HCT116 (cell line): ENCODE measurements around the gene MACF1. TPM values are rescaled to one million over a fixed set of nuclear protein-coding genes. Genes with fewer than 3 reads are reported as not detected.

Source experiments
- ATAC-seq: fragments of 200-7000 bp; cut with Tn5 transposase; 2 replicates; pipeline ENCODE4 v1.9.1; 2020; ENCODE audit warnings: mild to moderate bottlenecking, moderate library complexity
- BruUV-seq: library from RNA; stranded (reverse); fragments of 400-500 nt; replicated peaks from 2 replicates; lab custom pipeline; 2021; lab: Mats Ljungman, UMichigan
- CTCF ChIA-PET: fragments of 300-600 bp; sonication (Branson Sonifier 250); formaldehyde crosslinking; loops from one replicate; lab custom pipeline; 2021; ENCODE audit warnings: antibody characterized with exemption; lab: Charles Lee
- POLR2A ChIA-PET: fragments of 300-600, 350-600 bp; sonication (Branson Sonifier 250); formaldehyde crosslinking; loops from one replicate; lab custom pipeline; 2021; ENCODE audit warnings: antibody characterized with exemption; lab: Charles Lee
- RAD21 ChIA-PET, 2 experiments: fragments of 300-600 bp; sonication (Branson Sonifier 250); formaldehyde crosslinking; loops; one replicate each; lab custom pipeline; 2023; ENCODE audit warnings: low total read pairs in 2 of 2; ENCODE audit not compliant: uncharacterized antibody in 2 of 2, unreplicated experiment in 2 of 2, low non-redundant PET in 1 of 2; lab: Charles Lee
- DNase-seq: peaks from one replicate; pipeline ENCODE4 v3.0.0-alpha.2; 2010; ENCODE audit warnings: low read depth, low spot score
- H2AFZ ChIP-seq: fragments of 200-600 bp; shearing (Covaris generic), sonication (generic); 2 replicates; pipeline ENCODE4 v1.6.1; 2017; ENCODE audit warnings: low read depth, mixed run types, mixed read lengths, antibody characterized with exemption, low read length; ENCODE audit not compliant: poor library complexity, severe bottlenecking
- H3K27ac ChIP-seq: 2 replicates; pipeline ENCODE4 v1.5.1; 2012; ENCODE audit warnings: low read depth, low read length
- H3K27me3 ChIP-seq: fragments of 200-600 bp; sonication (generic); 2 replicates; pipeline ENCODE4 v1.6.1; 2016; ENCODE audit warnings: mixed run types, low read length, mixed read lengths; ENCODE audit not compliant: insufficient read depth
- H3K36me3 ChIP-seq, 2 experiments: fragments of 200-500 bp in 1 of 2; fragments of 200-600 bp in 1 of 2; sonication (Bioruptor generic) in 1 of 2; sonication (generic) in 1 of 2; 2 replicates each; pipeline versions ENCODE4 v1.5.1 to v1.6.1; 2014 to 2016; ENCODE audit warnings: low read length in 2 of 2, inconsistent platforms in 1 of 2, mixed read lengths in 1 of 2, mixed run types in 1 of 2; ENCODE audit not compliant: insufficient read depth in 2 of 2, control insufficient read depth in 1 of 2
- H3K4me1 ChIP-seq, 2 experiments: fragments of 200-600 bp in 1 of 2; sonication (generic) in 1 of 2; 2 replicates each; pipeline versions ENCODE4 v1.5.1 to v1.6.1; 2012 to 2017; ENCODE audit warnings: low read length in 2 of 2, inconsistent platforms in 1 of 2, mild to moderate bottlenecking in 1 of 2, mixed read lengths in 1 of 2, mixed run types in 1 of 2, moderate library complexity in 1 of 2; ENCODE audit not compliant: insufficient read depth in 2 of 2, control insufficient read depth in 1 of 2
- H3K4me2 ChIP-seq: fragments of 200-600 bp; sonication (generic); 2 replicates; pipeline ENCODE4 v1.6.1; 2017; ENCODE audit warnings: mixed run types, low read length, mixed read lengths
- H3K4me3 ChIP-seq, 2 experiments: fragments of 200-600 bp in 1 of 2; sonication (generic) in 1 of 2; replicated peaks in 1 of 2; 2 replicates each; pipeline ENCODE4 v1.5.1; 2011 to 2016; ENCODE audit warnings: low read length in 2 of 2, control low read depth in 1 of 2, low read depth in 1 of 2, mild to moderate bottlenecking in 1 of 2, mixed read lengths in 1 of 2, mixed run types in 1 of 2
- H3K79me2 ChIP-seq: fragments of 200-600 bp; sonication (generic); 2 replicates; pipeline ENCODE4 v1.6.1; 2017; ENCODE audit warnings: mild to moderate bottlenecking, mixed run types, low read length, moderate library complexity, mixed read lengths; ENCODE audit not compliant: insufficient read depth
- H3K9ac ChIP-seq: fragments of 200-600 bp; sonication (generic); 2 replicates; pipeline ENCODE4 v1.6.1; 2016; ENCODE audit warnings: low read length, mixed read lengths
- H3K9me2 ChIP-seq: fragments of 200-600 bp; sonication (generic), shearing (Covaris generic); 2 replicates; pipeline ENCODE4 v1.6.1; 2017; ENCODE audit warnings: mixed run types, mild to moderate bottlenecking, moderate library complexity; ENCODE audit not compliant: insufficient read depth
- H3K9me3 ChIP-seq, 2 experiments: fragments of 200-500 bp in 1 of 2; fragments of 200-600 bp in 1 of 2; sonication (Bioruptor generic) in 1 of 2; sonication (generic) in 1 of 2; 2 replicates each; pipeline ENCODE4 v1.6.1; 2014 to 2017; ENCODE audit warnings: low read length in 2 of 2, mixed read lengths in 2 of 2, inconsistent platforms in 1 of 2, low read depth in 1 of 2, mild to moderate bottlenecking in 1 of 2, mixed run types in 1 of 2, moderate library complexity in 1 of 2; ENCODE audit not compliant: control insufficient read depth in 1 of 2, insufficient read depth in 1 of 2
- H4K20me1 ChIP-seq: fragments of 200-600 bp; sonication (generic), shearing (Covaris generic); 2 replicates; pipeline ENCODE4 v1.6.1; 2017; ENCODE audit warnings: mixed run types, mild to moderate bottlenecking, moderate library complexity; ENCODE audit not compliant: insufficient read depth
- CBX3 ChIP-seq: IDR thresholded peaks from 2 replicates; pipeline ENCODE4 v1.6.1; 2012; ENCODE audit warnings: low read depth
- CEBPB ChIP-seq: IDR thresholded peaks from 2 replicates; pipeline ENCODE4 v1.6.1; 2012; ENCODE audit warnings: low read depth
- EGR1 ChIP-seq: IDR thresholded peaks from 2 replicates; pipeline ENCODE4 v1.6.1; 2012; ENCODE audit warnings: low read depth
- JUND ChIP-seq: IDR thresholded peaks from 2 replicates; pipeline ENCODE4 v1.6.1; 2012
- MAX ChIP-seq: IDR thresholded peaks from 2 replicates; pipeline ENCODE4 v1.6.1; 2012
- POLR2AphosphoS5 ChIP-seq: IDR thresholded peaks from 2 replicates; pipeline ENCODE4 v1.6.1; 2011; ENCODE audit warnings: mild to moderate bottlenecking, low read depth, low read length, moderate library complexity
- RAD21 ChIP-seq: IDR thresholded peaks from 2 replicates; pipeline ENCODE4 v1.6.1; 2012; ENCODE audit warnings: low read depth, mild to moderate bottlenecking
- SP1 ChIP-seq: IDR thresholded peaks from 2 replicates; pipeline ENCODE4 v1.6.1; 2012; ENCODE audit warnings: low read depth
- SRF ChIP-seq: IDR thresholded peaks from 2 replicates; pipeline ENCODE4 v1.6.1; 2012; ENCODE audit warnings: low read depth
- TCF7L2 ChIP-seq: IDR thresholded peaks from 2 replicates; pipeline ENCODE4 v1.7.0; 2011; ENCODE audit warnings: borderline replicate concordance, inconsistent platforms; ENCODE audit not compliant: insufficient read depth, insufficient read length; ENCODE audit errors: extremely low read depth
- ZFX ChIP-seq: fragments of 450-650 bp; IDR thresholded peaks from 2 replicates; pipeline ENCODE4 v1.6.1; 2017
- intact Hi-C: fragments of 100-400 bp; cut with micrococcal nuclease; formaldehyde crosslinking; loops from 2 replicates; pipeline ENCODE4 v1.10.0; 2022
- total RNA-seq: library from RNA; stranded (reverse); gene quantifications from one replicate; pipeline ENCODE4 v1.2.1, GENCODE V29; 2021; ENCODE audit not compliant: unreplicated experiment
- TF ChIP-seq, protein P1 (sequence below), 3 experiments: fragments of 200-600 bp in 1 of 3; sonication (generic) in 1 of 3; IDR thresholded peaks in 2 of 3; conservative IDR thresholded peaks in 1 of 3; 2 replicates each; pipeline ENCODE4 v1.5.1; 2012 to 2017; ENCODE audit warnings: low read depth in 2 of 3, low read length in 2 of 3, antibody characterized with exemption in 1 of 3, borderline replicate concordance in 1 of 3, control low read depth in 1 of 3, mild to moderate bottlenecking in 1 of 3, mixed read lengths in 1 of 3, mixed run types in 1 of 3, moderate library complexity in 1 of 3; ENCODE audit not compliant: insufficient read depth in 1 of 3

MACF1 gene
- total RNA-seq, 1 experiment from 2014 or later, result 146 TPM

- intact Hi-C loops, result loop anchor here (10.0 kb wide), 1 partner anchor 1922 kb away; the partner anchor contains the start of gene ZC3H12A
- Histone ChIP-seq H3K27ac (peak overlapping the region; percentile 91; the same call in 1 of the 2 replicates), H4K20me1 (no peaks in the 10 kb centered on the region), H3K4me3 (no peak overlapping the region), H3K79me2 (peaks cover 21% of the 10 kb centered on the region), H3K9me2 (no peaks in the 10 kb centered on the region), H3K4me2 (peak overlapping the region; percentile 74), H3K27me3 (no peaks in the 10 kb centered on the region), H2AFZ (no peak overlapping the region), H3K36me3 (no peaks in the 10 kb centered on the region), H3K9ac (peak overlapping the region; percentile 53; the same call in 1 of the 2 replicates), H3K4me1 (peaks cover 82 to 96% of the 10 kb centered on the region in 2 experiments), H3K9me3 (no peaks in the 10 kb centered on the region)
- ChIA-PET CTCF (interaction anchor here (2.8 kb wide), 1 partner anchor 8 kb away, joined by 8 read pairs; no protein-coding TSS in a partner anchor), POLR2A (interaction anchor here (1.0 kb wide), 1 partner anchor 213 kb away, joined by 3 read pairs; no protein-coding TSS in a partner anchor), RAD21 (no interaction called here)
- no peak for DNase-seq
- TF ChIP-seq CBX3, result no peak
- TF ChIP-seq, protein P1, sequence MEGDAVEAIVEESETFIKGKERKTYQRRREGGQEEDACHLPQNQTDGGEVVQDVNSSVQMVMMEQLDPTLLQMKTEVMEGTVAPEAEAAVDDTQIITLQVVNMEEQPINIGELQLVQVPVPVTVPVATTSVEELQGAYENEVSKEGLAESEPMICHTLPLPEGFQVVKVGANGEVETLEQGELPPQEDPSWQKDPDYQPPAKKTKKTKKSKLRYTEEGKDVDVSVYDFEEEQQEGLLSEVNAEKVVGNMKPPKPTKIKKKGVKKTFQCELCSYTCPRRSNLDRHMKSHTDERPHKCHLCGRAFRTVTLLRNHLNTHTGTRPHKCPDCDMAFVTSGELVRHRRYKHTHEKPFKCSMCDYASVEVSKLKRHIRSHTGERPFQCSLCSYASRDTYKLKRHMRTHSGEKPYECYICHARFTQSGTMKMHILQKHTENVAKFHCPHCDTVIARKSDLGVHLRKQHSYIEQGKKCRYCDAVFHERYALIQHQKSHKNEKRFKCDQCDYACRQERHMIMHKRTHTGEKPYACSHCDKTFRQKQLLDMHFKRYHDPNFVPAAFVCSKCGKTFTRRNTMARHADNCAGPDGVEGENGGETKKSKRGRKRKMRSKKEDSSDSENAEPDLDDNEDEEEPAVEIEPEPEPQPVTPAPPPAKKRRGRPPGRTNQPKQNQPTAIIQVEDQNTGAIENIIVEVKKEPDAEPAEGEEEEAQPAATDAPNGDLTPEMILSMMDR (IDR thresholded peaks at IDR 0.05 in 2 of 3, conservative IDR thresholded peaks at IDR 0.05 in 1 of 3; ENCODE audit: borderline replicate concordance in 1 of 3, insufficient read depth in 1 of 3, low read depth in 2 of 3, low read length in 2 of 3), result no peak
- TF ChIP-seq TCF7L2, result no peak
- no peak for TF ChIP-seq SRF
- no peak for TF ChIP-seq RAD21
- TF ChIP-seq CEBPB, result no peak
- TF ChIP-seq EGR1, result no peak
- TF ChIP-seq SP1, result no peak
- TF ChIP-seq ZFX, result no peak
- no peak for TF ChIP-seq POLR2AphosphoS5
- no peak for TF ChIP-seq MAX
- TF ChIP-seq JUND, result no peak
- no TSS peak for BruUV-seq
- no peak for ATAC-seq
Measured at GRCh38 chr1:39396671-39397070, 192.2 kb downstream of the MACF1 start.
